Tibial nerve (tissue), 4 donors: Measurements from ENCODE around the gene SSC4D. TPM values are rescaled to one million over a fixed set of nuclear protein-coding genes. Genes with fewer than 3 reads are reported as not detected.

Source experiments
- DNase-seq, 2 donors: peaks; one replicate each; pipeline ENCODE4 v3.0.0-alpha.2; 2019; ENCODE audit warnings: low spot score in 2 of 2
- H3K27ac ChIP-seq, 4 donors: fragments of 200-600 bp; sonication (generic) in 3 of 4; one replicate each; pipeline ENCODE4 v1.5.1; 2017 to 2019; ENCODE audit warnings: mild to moderate bottlenecking in 1 of 4
- H3K27me3 ChIP-seq, 2 donors: fragments of 200-600 bp; sonication (generic) in 1 of 2; one replicate each; pipeline versions ENCODE4 v1.5.1 to v1.6.0; 2017 to 2019
- H3K36me3 ChIP-seq, 3 donors: fragments of 200-600 bp; sonication (generic); one replicate each; pipeline ENCODE4 v1.5.1; 2018 to 2019
- H3K4me1 ChIP-seq, 4 donors: fragments of 200-600 bp; sonication (generic) in 3 of 4; one replicate each; pipeline ENCODE4 v1.5.1; 2017 to 2019
- H3K4me3 ChIP-seq, 4 donors: fragments of 200-600 bp; sonication (generic) in 3 of 4; one replicate each; pipeline ENCODE4 v1.5.1; 2017 to 2019; ENCODE audit warnings: mild to moderate bottlenecking in 1 of 4, moderate library complexity in 1 of 4
- H3K9me3 ChIP-seq, 4 donors: fragments of 200-600 bp; sonication (generic) in 3 of 4; one replicate each; pipeline ENCODE4 v1.5.1; 2017 to 2019
- CTCF ChIP-seq, 5 experiments: fragments of 200-600 bp in 3 of 5; fragments of 450-650 bp in 2 of 5; sonication (generic) in 3 of 5; IDR thresholded peaks; one replicate each; pipeline ENCODE4 v1.5.1; 2016 to 2019; ENCODE audit warnings: antibody characterized with exemption in 5 of 5, mild to moderate bottlenecking in 3 of 5, moderate library complexity in 2 of 5
- EP300 ChIP-seq, 2 donors: sonication (generic); formaldehyde crosslinking; IDR thresholded peaks; one replicate each; pipeline ENCODE4 v1.6.1; 2017; ENCODE audit warnings: antibody characterized with exemption in 2 of 2, mild to moderate bottlenecking in 1 of 2
- POLR2A ChIP-seq, 2 donors: fragments of 450-650 bp; IDR thresholded peaks; one replicate each; pipeline ENCODE4 v1.6.1; 2017; ENCODE audit warnings: antibody characterized with exemption in 2 of 2, mild to moderate bottlenecking in 2 of 2, moderate library complexity in 2 of 2
- WGBS, 2 donors: methylation state at CpG; one replicate each; pipeline ENCODE4 v1.1.5; 2018; 5-methylcytosine and 5-hydroxymethylcytosine counted together
- total RNA-seq, 4 donors: library from RNA; depleted of rRNA; stranded (reverse); fragments of >200 nt; gene quantifications; one replicate each; pipeline ENCODE4 v1.1.0, GENCODE V29; 2016

SSC4D gene
- total RNA-seq, 4 donors from 2014 or later: 0.84 TPM; not detected in 3

- Histone ChIP-seq H3K4me1 (peaks cover 3 to 49% (median 28%) of the 10 kb centered on the region in 4 donors), H3K9me3 (no peaks in the 10 kb centered on the region), H3K4me3 (peak overlapping the region in 1 of 4 donors; percentile 70), H3K36me3 (peaks cover 0 to 3% (median 0%) of the 10 kb centered on the region in 3 donors), H3K27me3 (no peaks in the 10 kb centered on the region), H3K27ac (peak overlapping the region; percentile 95 to 100 (median 98))
- 82 to 83% methylated on average over 17 of the region's 17 CpGs for WGBS, 2 donors
- no peak for DNase-seq
- TF ChIP-seq POLR2A (IDR thresholded peaks at IDR 0.05): no peak
- TF ChIP-seq CTCF (IDR thresholded peaks at IDR 0.05): no peak
- no peak for TF ChIP-seq EP300 (IDR thresholded peaks at IDR 0.05)
Measured at GRCh38 chr7:76359978-76360638, 49.4 kb downstream of the SSC4D start.

GRCh38 chr7:76359111-76359977 lies 50.2 kb downstream of the SSC4D start:
- peak; percentile 94 for DNase-seq
- TF ChIP-seq EP300 (IDR thresholded peaks at IDR 0.05) (peak; percentile 59 to 73), POLR2A (IDR thresholded peaks at IDR 0.05) (no peak), CTCF (IDR thresholded peaks at IDR 0.05) (peak; percentile 54 to 94 (median 77))
- H3K4me3 ChIP-seq: peak overlapping the region; percentile 70 to 99 (median 80)
- H3K36me3 ChIP-seq: peaks cover 0 to 9% (median 0%) of the 10 kb centered on the region in 3 donors
- H3K27me3 ChIP-seq: no peaks in the 10 kb centered on the region
- peak overlapping the region; percentile 95 to 100 (median 98) for H3K27ac ChIP-seq
- WGBS, 2 donors: 0 to 1% methylated on average over 19 to 40 of the region's 41 CpGs
- H3K9me3 ChIP-seq: no peaks in the 10 kb centered on the region
- peaks cover under 1 to 48% (median 22%) of the 10 kb centered on the region in 4 donors for H3K4me1 ChIP-seq

GRCh38 chr7:76358481-76359110 lies 50.9 kb downstream of the SSC4D start, which contains the start of gene YWHAG:
TSS of gene YWHAG (minus strand) at chr7:76358991. CDS start at chr7:76358808, 183 bp downstream.
- peak within 1 kb of the TSS; percentile 95 to 100 (median 98) for H3K27ac ChIP-seq
- DNase-seq: peak; percentile 84
- H3K9me3 ChIP-seq: no peaks in the 10 kb centered on the region
- TF ChIP-seq CTCF (IDR thresholded peaks at IDR 0.05) (no peak), EP300 (IDR thresholded peaks at IDR 0.05) (peak in 1 of 2 donors; percentile 99), POLR2A (IDR thresholded peaks at IDR 0.05) (peak; percentile 98 to 99)
- H3K36me3 ChIP-seq: peaks cover 0 to 13% (median 0%) of the 10 kb centered on the region in 3 donors
- WGBS, 2 donors: 0 to 1% methylated on average over 31 to 35 of the region's 80 CpGs
- H3K4me3 ChIP-seq: peak within 1 kb of the TSS; percentile 70 to 99 (median 80)
- peaks cover 0 to 45% (median 17%) of the 10 kb centered on the region in 4 donors for H3K4me1 ChIP-seq
- H3K27me3 ChIP-seq: no peaks in the 10 kb centered on the region

GRCh38 chr7:76358011-76358480 lies 51.5 kb downstream of the SSC4D start:
- peak overlapping the region; percentile 95 to 100 (median 98) for H3K27ac ChIP-seq
- H3K4me3 ChIP-seq: peak overlapping the region; percentile 70 to 99 (median 80)
- TF ChIP-seq POLR2A (IDR thresholded peaks at IDR 0.05) (no peak), CTCF (IDR thresholded peaks at IDR 0.05) (no peak), EP300 (IDR thresholded peaks at IDR 0.05) (no peak)
- 0 to 1% methylated on average over 16 to 24 of the region's 27 CpGs for WGBS, 2 donors
- H3K4me1 ChIP-seq: peaks cover 0 to 51% (median 17%) of the 10 kb centered on the region in 4 donors
- H3K27me3 ChIP-seq: no peaks in the 10 kb centered on the region
- H3K36me3 ChIP-seq: peaks cover 0 to 13% (median 0%) of the 10 kb centered on the region in 3 donors
- H3K9me3 ChIP-seq: no peaks in the 10 kb centered on the region
- peak; percentile 60 to 68 for DNase-seq
